ENCODE measurements around the gene ATOH8. TPM values are rescaled to one million over a fixed set of nuclear protein-coding genes. Genes with fewer than 3 reads are reported as not detected.

ATOH8 gene
- total and polyA plus RNA-seq, 4 experiments from 2014 or later = not detected

- H3K27ac Mint-ChIP-seq = no peak overlapping the region
- no peak overlapping the region for H3K4me3 ChIP-seq (ENCODE audit: low read length in 2 of 2)
- no peaks in the 10 kb centered on the region for H3K4me1 ChIP-seq (ENCODE audit: insufficient read depth, low read length)
- H3K9me3 ChIP-seq (ENCODE audit: control insufficient read depth in 1 of 2, low read length in 2 of 2) = no peaks in the 10 kb centered on the region
- no peak overlapping the region for H3K4me3 Mint-ChIP-seq
- H3K4me1 Mint-ChIP-seq = no peaks in the 10 kb centered on the region
- ChIA-PET CTCF (ENCODE audit: partially characterized antibody) (no interaction called here), POLR2A (ENCODE audit: partially characterized antibody) (no interaction called here)
- peaks cover 0 to 2% (median 0%) of the 10 kb centered on the region in 8 donors for H3K9me3 Mint-ChIP-seq
- H3K36me3 Mint-ChIP-seq = no peaks in the 10 kb centered on the region
- no peaks in the 10 kb centered on the region for H3K27me3 ChIP-seq (ENCODE audit: insufficient read depth, low read length)
- peaks cover 15 to 16% of the 10 kb centered on the region in 2 donors for H3K27me3 Mint-ChIP-seq
- H3K27ac ChIP-seq (ENCODE audit: low read depth, low read length) = no peak overlapping the region
- intact Hi-C loops (cut with micrococcal nuclease) = no loop called here
- H3K36me3 ChIP-seq (ENCODE audit: insufficient read depth, low read length) = no peaks in the 10 kb centered on the region
- DNase-seq = no peak
Observed at GRCh38 chr2:85777441-85777861, 23.7 kb downstream of the ATOH8 start.

- peaks cover 6 to 10% of the 10 kb centered on the region in 2 donors for H3K27me3 Mint-ChIP-seq
- H3K36me3 Mint-ChIP-seq = no peaks in the 10 kb centered on the region
- H3K27me3 ChIP-seq (ENCODE audit: insufficient read depth, low read length) = no peaks in the 10 kb centered on the region
- no peak overlapping the region for H3K27ac ChIP-seq (ENCODE audit: low read depth, low read length)
- H3K9me3 Mint-ChIP-seq = peaks cover 0 to 2% (median 0%) of the 10 kb centered on the region in 8 donors
- no peak overlapping the region for H3K4me3 ChIP-seq (ENCODE audit: low read length in 2 of 2)
- intact Hi-C loops (cut with micrococcal nuclease) = no loop called here
- ChIA-PET POLR2A (ENCODE audit: partially characterized antibody) (no interaction called here), CTCF (ENCODE audit: partially characterized antibody) (no interaction called here)
- no peaks in the 10 kb centered on the region for H3K4me1 Mint-ChIP-seq
- no peaks in the 10 kb centered on the region for H3K36me3 ChIP-seq (ENCODE audit: insufficient read depth, low read length)
- H3K9me3 ChIP-seq (ENCODE audit: control insufficient read depth in 1 of 2, low read length in 2 of 2) = no peaks in the 10 kb centered on the region
- no peak overlapping the region for H3K4me3 Mint-ChIP-seq
- H3K27ac Mint-ChIP-seq = no peak overlapping the region
- no peaks in the 10 kb centered on the region for H3K4me1 ChIP-seq (ENCODE audit: insufficient read depth, low read length)
- DNase-seq = no peak
Observed at GRCh38 chr2:85778646-85779379, 25.0 kb downstream of the ATOH8 start.

- H3K27me3 ChIP-seq (ENCODE audit: insufficient read depth, low read length) = no peaks in the 10 kb centered on the region
- Mint-ChIP-seq H3K4me1 (no peaks in the 10 kb centered on the region), H3K27ac (no peak overlapping the region), H3K36me3 (no peaks in the 10 kb centered on the region), H3K4me3 (no peak overlapping the region), H3K9me3 (peaks cover 0 to 2% (median 0%) of the 10 kb centered on the region in 8 donors), H3K27me3 (peaks cover under 1 to 6% of the 10 kb centered on the region in 2 donors)
- no peaks in the 10 kb centered on the region for H3K4me1 ChIP-seq (ENCODE audit: insufficient read depth, low read length)
- intact Hi-C loops (cut with micrococcal nuclease) = no loop called here
- DNase-seq = no peak
- CTCF ChIA-PET (ENCODE audit: partially characterized antibody) = no interaction called here
- H3K36me3 ChIP-seq (ENCODE audit: insufficient read depth, low read length) = no peaks in the 10 kb centered on the region
- POLR2A ChIA-PET (ENCODE audit: partially characterized antibody) = no interaction called here
- no peak overlapping the region for H3K27ac ChIP-seq (ENCODE audit: low read depth, low read length)
- H3K4me3 ChIP-seq (ENCODE audit: low read length in 2 of 2) = no peak overlapping the region
- H3K9me3 ChIP-seq (ENCODE audit: control insufficient read depth in 1 of 2, low read length in 2 of 2) = no peaks in the 10 kb centered on the region
Observed at GRCh38 chr2:85779641-85780315, 26.0 kb downstream of the ATOH8 start.

GRCh38 chr2:85780316-85781012 lies 26.7 kb downstream of the ATOH8 start:
- Mint-ChIP-seq H3K4me3 (no peak overlapping the region), H3K27ac (no peak overlapping the region), H3K36me3 (no peaks in the 10 kb centered on the region), H3K27me3 (peaks cover 0 to 5% of the 10 kb centered on the region in 2 donors), H3K9me3 (peaks cover 0 to 2% (median 0%) of the 10 kb centered on the region in 8 donors), H3K4me1 (peaks cover 0 to 5% (median under 1%) of the 10 kb centered on the region in 4 donors)
- H3K27ac ChIP-seq (ENCODE audit: low read depth, low read length) = no peak overlapping the region
- H3K27me3 ChIP-seq (ENCODE audit: insufficient read depth, low read length) = no peaks in the 10 kb centered on the region
- no peak for DNase-seq
- ChIA-PET CTCF (ENCODE audit: partially characterized antibody) (no interaction called here), POLR2A (ENCODE audit: partially characterized antibody) (no interaction called here)
- H3K36me3 ChIP-seq (ENCODE audit: insufficient read depth, low read length) = no peaks in the 10 kb centered on the region
- no peaks in the 10 kb centered on the region for H3K4me1 ChIP-seq (ENCODE audit: insufficient read depth, low read length)
- intact Hi-C loops (cut with micrococcal nuclease) = no loop called here
- H3K9me3 ChIP-seq (ENCODE audit: control insufficient read depth in 1 of 2, low read length in 2 of 2) = no peaks in the 10 kb centered on the region
- H3K4me3 ChIP-seq (ENCODE audit: low read length in 2 of 2) = no peak overlapping the region

- ChIA-PET CTCF (ENCODE audit: partially characterized antibody) (no interaction called here), POLR2A (ENCODE audit: partially characterized antibody) (no interaction called here)
- Histone ChIP-seq H3K9me3 (ENCODE audit: control insufficient read depth in 1 of 2, low read length in 2 of 2) (no peaks in the 10 kb centered on the region), H3K27ac (ENCODE audit: low read depth, low read length) (no peak overlapping the region), H3K4me1 (ENCODE audit: insufficient read depth, low read length) (no peaks in the 10 kb centered on the region), H3K27me3 (ENCODE audit: insufficient read depth, low read length) (no peaks in the 10 kb centered on the region), H3K36me3 (ENCODE audit: insufficient read depth, low read length) (no peaks in the 10 kb centered on the region), H3K4me3 (ENCODE audit: low read length in 2 of 2) (no peak overlapping the region)
- no peak overlapping the region for H3K4me3 Mint-ChIP-seq
- peaks cover 0 to 5% (median 1%) of the 10 kb centered on the region in 4 donors for H3K4me1 Mint-ChIP-seq
- H3K27me3 Mint-ChIP-seq = peaks cover 0 to 1% of the 10 kb centered on the region in 2 donors
- DNase-seq = no peak
- H3K36me3 Mint-ChIP-seq = no peaks in the 10 kb centered on the region
- intact Hi-C loops (cut with micrococcal nuclease) = no loop called here
- H3K27ac Mint-ChIP-seq = no peak overlapping the region
- peaks cover 0 to 2% (median 0%) of the 10 kb centered on the region in 8 donors for H3K9me3 Mint-ChIP-seq
Observed at GRCh38 chr2:85781013-85781332, 27.2 kb downstream of the ATOH8 start.

GRCh38 chr2:85783796-85784195 lies 30.0 kb downstream of the ATOH8 start:
- no peak for DNase-seq
- Mint-ChIP-seq H3K4me1 (peaks cover 0 to 5% (median 1%) of the 10 kb centered on the region in 4 donors), H3K36me3 (no peaks in the 10 kb centered on the region), H3K4me3 (no peak overlapping the region), H3K27ac (no peak overlapping the region), H3K27me3 (peaks cover 1% of the 10 kb centered on the region in 2 donors), H3K9me3 (no peaks in the 10 kb centered on the region)
- ChIA-PET POLR2A (ENCODE audit: partially characterized antibody) (no interaction called here), CTCF (ENCODE audit: partially characterized antibody) (interaction anchor here (0.9 kb wide), 1 partner anchor 55 kb away, joined by 3 read pairs; no protein-coding TSS in a partner anchor)
- no peaks in the 10 kb centered on the region for H3K36me3 ChIP-seq (ENCODE audit: insufficient read depth, low read length)
- intact Hi-C loops (cut with micrococcal nuclease) = no loop called here
- no peaks in the 10 kb centered on the region for H3K4me1 ChIP-seq (ENCODE audit: insufficient read depth, low read length)
- H3K4me3 ChIP-seq (ENCODE audit: low read length in 2 of 2) = no peak overlapping the region
- H3K9me3 ChIP-seq (ENCODE audit: control insufficient read depth in 1 of 2, low read length in 2 of 2) = no peaks in the 10 kb centered on the region
- H3K27me3 ChIP-seq (ENCODE audit: insufficient read depth, low read length) = no peaks in the 10 kb centered on the region
- no peak overlapping the region for H3K27ac ChIP-seq (ENCODE audit: low read depth, low read length)

- H3K4me1 Mint-ChIP-seq = peaks cover 0 to 5% (median 1%) of the 10 kb centered on the region in 4 donors
- Histone ChIP-seq H3K4me1 (ENCODE audit: insufficient read depth, low read length) (no peaks in the 10 kb centered on the region), H3K36me3 (ENCODE audit: insufficient read depth, low read length) (no peaks in the 10 kb centered on the region), H3K4me3 (ENCODE audit: low read length in 2 of 2) (no peak overlapping the region), H3K27ac (ENCODE audit: low read depth, low read length) (no peak overlapping the region), H3K27me3 (ENCODE audit: insufficient read depth, low read length) (no peaks in the 10 kb centered on the region), H3K9me3 (ENCODE audit: control insufficient read depth in 1 of 2, low read length in 2 of 2) (no peaks in the 10 kb centered on the region)
- intact Hi-C loops (cut with micrococcal nuclease) = no loop called here
- peaks cover 0 to 4% of the 10 kb centered on the region in 2 donors for H3K27me3 Mint-ChIP-seq
- ChIA-PET CTCF (ENCODE audit: partially characterized antibody) (interaction anchor here (0.9 kb wide), 1 partner anchor 56 kb away, joined by 3 read pairs; no protein-coding TSS in a partner anchor), POLR2A (ENCODE audit: partially characterized antibody) (no interaction called here)
- DNase-seq = no peak
- H3K27ac Mint-ChIP-seq = no peak overlapping the region
- H3K4me3 Mint-ChIP-seq = no peak overlapping the region
- H3K9me3 Mint-ChIP-seq = no peaks in the 10 kb centered on the region
- no peaks in the 10 kb centered on the region for H3K36me3 Mint-ChIP-seq
Observed at GRCh38 chr2:85784474-85784986, 30.7 kb downstream of the ATOH8 start.
